ENCODE measurements around the gene BACH2.

DNA sequence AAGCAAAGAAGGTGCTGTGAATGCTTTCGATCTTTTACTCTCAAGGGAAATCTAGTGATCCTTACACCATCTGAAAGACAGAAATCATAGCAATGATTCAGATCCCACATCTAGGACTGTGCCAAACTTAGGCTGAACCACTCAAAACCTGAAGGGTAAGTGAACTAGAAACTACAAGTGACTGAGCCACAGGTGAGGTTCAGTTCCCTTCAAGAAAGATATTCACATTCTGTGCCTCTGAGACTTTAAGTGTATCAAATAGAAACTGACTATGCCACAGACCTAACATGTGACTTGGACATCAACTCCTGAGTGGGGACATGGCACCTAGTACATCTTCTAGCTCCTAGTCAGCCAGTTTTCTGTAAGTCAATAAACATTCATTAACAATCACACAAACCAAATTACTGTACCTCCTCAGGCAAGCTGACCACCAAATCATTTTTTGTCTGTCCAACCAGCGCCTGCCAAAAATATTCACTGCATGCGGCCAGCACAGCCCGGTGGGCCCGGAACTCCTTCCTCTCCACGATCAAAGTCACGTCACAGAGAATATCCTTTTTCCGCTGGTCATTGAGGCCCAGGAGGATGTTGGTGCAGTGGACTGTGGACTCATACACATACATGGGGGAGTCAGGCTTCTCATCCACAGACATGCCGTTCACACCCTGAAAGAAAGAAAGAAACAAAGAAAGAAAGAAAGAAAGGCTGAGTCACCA, 288.3 kb downstream of the BACH2 start:
- TF ChIP-seq, protein P1, sequence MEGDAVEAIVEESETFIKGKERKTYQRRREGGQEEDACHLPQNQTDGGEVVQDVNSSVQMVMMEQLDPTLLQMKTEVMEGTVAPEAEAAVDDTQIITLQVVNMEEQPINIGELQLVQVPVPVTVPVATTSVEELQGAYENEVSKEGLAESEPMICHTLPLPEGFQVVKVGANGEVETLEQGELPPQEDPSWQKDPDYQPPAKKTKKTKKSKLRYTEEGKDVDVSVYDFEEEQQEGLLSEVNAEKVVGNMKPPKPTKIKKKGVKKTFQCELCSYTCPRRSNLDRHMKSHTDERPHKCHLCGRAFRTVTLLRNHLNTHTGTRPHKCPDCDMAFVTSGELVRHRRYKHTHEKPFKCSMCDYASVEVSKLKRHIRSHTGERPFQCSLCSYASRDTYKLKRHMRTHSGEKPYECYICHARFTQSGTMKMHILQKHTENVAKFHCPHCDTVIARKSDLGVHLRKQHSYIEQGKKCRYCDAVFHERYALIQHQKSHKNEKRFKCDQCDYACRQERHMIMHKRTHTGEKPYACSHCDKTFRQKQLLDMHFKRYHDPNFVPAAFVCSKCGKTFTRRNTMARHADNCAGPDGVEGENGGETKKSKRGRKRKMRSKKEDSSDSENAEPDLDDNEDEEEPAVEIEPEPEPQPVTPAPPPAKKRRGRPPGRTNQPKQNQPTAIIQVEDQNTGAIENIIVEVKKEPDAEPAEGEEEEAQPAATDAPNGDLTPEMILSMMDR (IDR thresholded peaks at IDR 0.05) = no peak
- TF ChIP-seq EZH2phosphoT487 (IDR thresholded peaks at IDR 0.05) = no peak

Data from neural progenitor cell (in vitro differentiated cells).